SK-N-SH (cell line): ENCODE measurements around the gene KRT28. TPM values are rescaled to one million over a fixed set of nuclear protein-coding genes. Genes with fewer than 3 reads are reported as not detected.

ENCODE experiments used
- CTCF ChIA-PET: fragments of 300-600, 350-600 bp; formaldehyde crosslinking; extraction: SDS; loops from one replicate; lab custom pipeline; 2021; lab: Yijun Ruan, JAX
- POLR2A ChIA-PET: fragments of 350-600 bp; sonication (Branson Sonifier 250); formaldehyde crosslinking; extraction: SDS; loops from one replicate; lab custom pipeline; 2020; ENCODE audit warnings: antibody characterized with exemption, inconsistent platforms; lab: Yijun Ruan, JAX
- DNase-seq: peaks from one replicate; pipeline ENCODE4 v3.0.0; 2012
- H2AFZ ChIP-seq: fragments of 200-600 bp; sonication (generic); 2 replicates; pipeline ENCODE4 v1.8.1; 2016; ENCODE audit warnings: antibody characterized with exemption, mild to moderate bottlenecking, low read depth
- H3F3A ChIP-seq: fragments of 200-600 bp; sonication (generic); replicated peaks from 2 replicates; pipeline ENCODE3; 2016; ENCODE audit warnings: antibody characterized with exemption, mild to moderate bottlenecking; ENCODE audit not compliant: insufficient read depth
- H3K27ac ChIP-seq, 2 experiments: fragments of 200-500 bp in 1 of 2; fragments of 200-600 bp in 1 of 2; sonication (Bioruptor generic) in 1 of 2; sonication (generic), shearing (Covaris generic) in 1 of 2; 2 replicates each; pipeline versions ENCODE4 v1.5.1 to v1.6.1; 2014 to 2016; ENCODE audit warnings: low read depth in 2 of 2, inconsistent platforms in 1 of 2, low read length in 1 of 2, mild to moderate bottlenecking in 1 of 2, mixed read lengths in 1 of 2
- H3K27me3 ChIP-seq: fragments of 200-600 bp; sonication (generic), shearing (Covaris generic); 2 replicates; pipeline ENCODE4 v1.6.1; 2016; ENCODE audit warnings: mixed run types; ENCODE audit not compliant: insufficient read depth
- H3K36me3 ChIP-seq, 2 experiments: fragments of 200-500 bp in 1 of 2; fragments of 200-600 bp in 1 of 2; sonication (Bioruptor generic) in 1 of 2; sonication (generic) in 1 of 2; replicated peaks in 1 of 2; 2 replicates each; pipeline versions ENCODE3 to v1.5.1; 2014 to 2016; ENCODE audit warnings: low read length in 1 of 2, mild to moderate bottlenecking in 1 of 2; ENCODE audit not compliant: insufficient read depth in 2 of 2, control insufficient read depth in 1 of 2
- H3K4me1 ChIP-seq, 2 experiments: fragments of 200-500 bp in 1 of 2; fragments of 200-600 bp in 1 of 2; sonication (Bioruptor generic) in 1 of 2; sonication (generic), shearing (Covaris generic) in 1 of 2; 2 replicates each; pipeline versions ENCODE4 v1.5.1 to v1.6.1; 2014 to 2016; ENCODE audit warnings: low read depth in 1 of 2, low read length in 1 of 2, mixed run types in 1 of 2; ENCODE audit not compliant: insufficient read depth in 2 of 2, control insufficient read depth in 1 of 2
- H3K4me2 ChIP-seq: fragments of 200-600 bp; sonication (generic), shearing (Covaris generic); 2 replicates; pipeline ENCODE4 v1.6.1; 2017; ENCODE audit warnings: mixed run types
- H3K4me3 ChIP-seq, 2 experiments: fragments of 200-500 bp in 1 of 2; fragments of 200-600 bp in 1 of 2; sonication (Bioruptor generic) in 1 of 2; sonication (generic), shearing (Covaris generic) in 1 of 2; 2 replicates each; pipeline versions ENCODE4 v1.5.1 to v1.8.1; 2014 to 2016; ENCODE audit warnings: low read depth in 2 of 2, inconsistent platforms in 1 of 2, low read length in 1 of 2, mild to moderate bottlenecking in 1 of 2, mixed read lengths in 1 of 2, moderate library complexity in 1 of 2
- H3K79me2 ChIP-seq: fragments of 200-600 bp; sonication (generic); 2 replicates; pipeline ENCODE4 v1.8.1; 2017; ENCODE audit warnings: mild to moderate bottlenecking; ENCODE audit not compliant: insufficient read depth
- H3K9ac ChIP-seq: fragments of 200-600 bp; sonication (generic); 2 replicates; pipeline ENCODE4 v1.6.1; 2017; ENCODE audit warnings: mixed run types
- H3K9me2 ChIP-seq: fragments of 200-600 bp; sonication (generic); 2 replicates; pipeline ENCODE4 v1.6.1; 2017; ENCODE audit warnings: mixed run types
- H3K9me3 ChIP-seq: fragments of 200-600 bp; sonication (generic); 2 replicates; pipeline ENCODE4 v1.6.1; 2017; ENCODE audit warnings: mixed run types, mild to moderate bottlenecking, moderate library complexity
- H4K20me1 ChIP-seq: fragments of 200-600 bp; sonication (generic); 2 replicates; pipeline ENCODE4 v1.6.1; 2017; ENCODE audit warnings: mild to moderate bottlenecking, mixed run types; ENCODE audit not compliant: insufficient read depth
- CHD2 ChIP-seq: fragments of 150-350 bp; IDR thresholded peaks from 2 replicates; pipeline ENCODE4 v1.6.1; 2018; ENCODE audit warnings: low read length; ENCODE audit not compliant: partially characterized antibody
- CTCF ChIP-seq: fragments of 200-600 bp; sonication (generic); IDR thresholded peaks from 2 replicates; pipeline ENCODE4 v1.6.1; 2017; ENCODE audit warnings: antibody characterized with exemption, mild to moderate bottlenecking, moderate library complexity
- ELF1 ChIP-seq: IDR thresholded peaks from 2 replicates; pipeline ENCODE4 v1.4.0; 2012
- EZH2phosphoT487 ChIP-seq: fragments of 200-600 bp; sonication (generic); IDR thresholded peaks from 2 replicates; pipeline ENCODE4 v1.6.1; 2017; ENCODE audit warnings: low read depth, mixed run types, mild to moderate bottlenecking, antibody characterized with exemption, moderate library complexity, borderline replicate concordance
- FOSL2 ChIP-seq: IDR thresholded peaks from 2 replicates; pipeline ENCODE4 v1.4.0; 2012; ENCODE audit warnings: low read depth, mild to moderate bottlenecking, moderate library complexity, borderline replicate concordance
- FOXJ3 ChIP-seq: sonication (generic); formaldehyde crosslinking; IDR thresholded peaks from 2 replicates; pipeline ENCODE4 v1.5.1; 2020; ENCODE audit warnings: mild to moderate bottlenecking, missing genetic modification reagents
- MXI1 ChIP-seq: IDR thresholded peaks from 2 replicates; pipeline ENCODE4 v1.6.1; 2012; ENCODE audit warnings: mild to moderate bottlenecking, low read depth, low read length, improper control_type of control experiment
- NRF1 ChIP-seq: IDR thresholded peaks from 2 replicates; pipeline ENCODE4 v1.6.1; 2012; ENCODE audit warnings: low read depth, mild to moderate bottlenecking, low read length
- SIN3A ChIP-seq: IDR thresholded peaks from 2 replicates; pipeline ENCODE4 v1.6.1; 2012; ENCODE audit warnings: low read depth, mild to moderate bottlenecking, low read length, moderate library complexity, borderline replicate concordance
- TCF12 ChIP-seq: IDR thresholded peaks from 2 replicates; pipeline ENCODE4 v1.4.0; 2012
- TEAD4 ChIP-seq: IDR thresholded peaks from 2 replicates; pipeline ENCODE4 v1.4.0; 2012; ENCODE audit warnings: mild to moderate bottlenecking, borderline replicate concordance; ENCODE audit not compliant: insufficient read depth
- YY1 ChIP-seq: IDR thresholded peaks from 2 replicates; pipeline ENCODE4 v1.4.0; 2012; ENCODE audit warnings: low read depth, mild to moderate bottlenecking
- ZBTB33 ChIP-seq: IDR thresholded peaks from 2 replicates; pipeline ENCODE4 v1.4.0; 2012; ENCODE audit warnings: low read depth, borderline replicate concordance
- WGBS: methylation state at CpG from one replicate; pipeline ENCODE4 v1.1.6; 2017; ENCODE audit warnings: low lambda C conversion rate; 5-methylcytosine and 5-hydroxymethylcytosine counted together
- polyA plus RNA-seq, 3 experiments: library from polyadenylated mRNA; depleted of rRNA; stranded (reverse); fragments of >200 nt; gene quantifications; 2 replicates each; pipeline ENCODE4 v1.2.3, GENCODE V29; 2012
- TF ChIP-seq, protein P1 (sequence below): IDR thresholded peaks from 2 replicates; pipeline ENCODE4 v1.4.0; 2012; ENCODE audit warnings: low read depth
- TF ChIP-seq, protein P2 (sequence below): IDR thresholded peaks from 2 replicates; pipeline ENCODE4; 2012

KRT28 gene
- polyA plus RNA-seq, 1 of the 3 experiments (the other 2 are of a cell fraction) = not detected

DNA sequence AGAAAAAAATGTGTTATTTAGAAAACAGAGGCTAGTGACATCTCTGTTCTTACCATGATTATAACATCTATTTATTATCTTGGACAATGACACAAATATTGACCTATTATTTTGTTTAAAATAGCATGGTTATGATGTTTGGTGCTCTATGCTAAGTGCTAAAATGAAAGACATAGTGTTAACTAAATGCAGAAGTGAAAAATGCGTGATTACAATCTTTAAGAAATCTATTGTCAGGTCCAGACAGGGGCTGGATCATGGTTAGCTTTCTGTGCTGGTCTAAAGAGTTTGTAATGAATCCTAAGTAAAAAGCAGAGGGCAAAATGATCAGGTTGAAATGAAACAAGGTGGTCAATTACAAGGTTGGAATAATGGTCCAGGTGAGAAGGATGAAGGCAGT is 622 bp upstream of the KRT28 start:
- Histone ChIP-seq H3K27me3 (peaks cover 53% of the 10 kb centered on the region), H3K4me2 (no peak overlapping the region), H3K4me1 (peaks cover 0 to 2% of the 10 kb centered on the region in 2 experiments; a peak in 1 of 4 replicates), H3F3A (no peaks in the 10 kb centered on the region), H3K9ac (no peak overlapping the region), H2AFZ (no peak overlapping the region), H3K27ac (no peak overlapping the region), H4K20me1 (no peaks in the 10 kb centered on the region), H3K9me3 (no peaks in the 10 kb centered on the region), H3K9me2 (no peaks in the 10 kb centered on the region), H3K79me2 (no peaks in the 10 kb centered on the region), H3K36me3 (no peaks in the 10 kb centered on the region), H3K4me3 (no peak overlapping the region)
- ChIA-PET CTCF (no interaction called here), POLR2A (no interaction called here)
- DNase-seq = no peak
- TF ChIP-seq CHD2 = no peak
- no peak for TF ChIP-seq SIN3A
- no peak for TF ChIP-seq FOSL2
- no peak for TF ChIP-seq NRF1
- TF ChIP-seq TCF12 = no peak
- no peak for TF ChIP-seq YY1
- TF ChIP-seq ELF1 = no peak
- TF ChIP-seq EZH2phosphoT487 = no peak
- TF ChIP-seq MXI1 = no peak
- TF ChIP-seq, protein P1, sequence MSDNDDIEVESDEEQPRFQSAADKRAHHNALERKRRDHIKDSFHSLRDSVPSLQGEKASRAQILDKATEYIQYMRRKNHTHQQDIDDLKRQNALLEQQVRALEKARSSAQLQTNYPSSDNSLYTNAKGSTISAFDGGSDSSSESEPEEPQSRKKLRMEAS = no peak
- no peak for TF ChIP-seq ZBTB33
- TF ChIP-seq TEAD4 = no peak
- TF ChIP-seq, protein P2, sequence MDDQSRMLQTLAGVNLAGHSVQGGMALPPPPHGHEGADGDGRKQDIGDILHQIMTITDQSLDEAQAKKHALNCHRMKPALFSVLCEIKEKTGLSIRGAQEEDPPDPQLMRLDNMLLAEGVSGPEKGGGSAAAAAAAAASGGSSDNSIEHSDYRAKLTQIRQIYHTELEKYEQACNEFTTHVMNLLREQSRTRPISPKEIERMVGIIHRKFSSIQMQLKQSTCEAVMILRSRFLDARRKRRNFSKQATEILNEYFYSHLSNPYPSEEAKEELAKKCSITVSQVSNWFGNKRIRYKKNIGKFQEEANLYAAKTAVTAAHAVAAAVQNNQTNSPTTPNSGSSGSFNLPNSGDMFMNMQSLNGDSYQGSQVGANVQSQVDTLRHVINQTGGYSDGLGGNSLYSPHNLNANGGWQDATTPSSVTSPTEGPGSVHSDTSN = no peak
- TF ChIP-seq CTCF = no peak
- no peak for TF ChIP-seq FOXJ3 (CRISPR knock-in tag)
- WGBS = 19% methylated on average over 1 of the region's 1 CpG
